ENCODE data around the gene ZGRF1.
"Not testable (repeated sequence)": the region's sequence is repeated elsewhere in the genome, so short reads cannot be mapped to it uniquely, and the experiment has no call there.

Gene ZGRF1

DNA sequence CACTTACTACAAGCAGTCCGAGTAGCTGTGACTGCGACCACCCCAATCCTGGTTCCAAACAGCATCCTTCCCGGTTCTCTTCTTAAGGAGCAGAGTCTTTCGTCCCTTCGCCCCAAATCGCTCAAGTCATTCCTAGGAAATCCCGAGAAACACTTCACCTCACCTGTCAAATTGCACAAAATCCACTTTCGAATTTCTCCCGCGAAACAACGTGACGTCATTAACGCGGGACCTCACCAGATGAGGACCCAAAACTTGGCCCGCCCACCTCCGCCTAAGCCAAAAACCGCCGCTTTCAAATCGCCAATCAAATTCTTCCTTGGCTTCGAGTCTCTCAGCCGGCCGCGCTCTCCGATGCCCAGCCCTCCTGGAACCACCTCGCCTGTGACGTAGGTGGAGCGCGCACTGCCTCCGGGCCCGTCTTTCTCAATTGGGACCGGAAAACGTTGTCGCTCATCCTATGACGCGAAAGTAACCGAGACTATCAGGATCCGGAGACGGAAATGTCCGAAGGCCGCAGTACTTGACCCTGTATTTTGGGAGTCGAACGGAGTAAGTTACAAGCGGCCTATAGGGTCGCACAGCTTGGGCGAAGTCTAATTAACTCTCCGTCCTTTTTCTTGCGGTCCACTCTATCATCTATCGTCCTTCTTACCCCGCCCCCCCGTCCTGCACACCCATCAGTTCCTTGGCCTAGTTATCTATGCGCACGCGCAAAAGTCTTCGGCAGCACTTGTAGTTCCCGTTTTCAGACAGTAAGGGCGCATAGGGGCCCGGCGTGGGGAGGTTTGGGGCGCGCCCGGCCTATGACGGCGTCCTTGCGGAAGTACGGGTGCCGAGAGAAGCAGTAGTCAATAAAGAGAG lies at the start of gene ZGRF1, which contains the start of gene LARP7:
TSS of gene ZGRF1 (minus strand) at position 222 of the 864 bp plus-strand sequence. CDS start 3,733 bp downstream, outside the sequence.
TSS of gene LARP7 (plus strand) at position 456 of the 864 bp plus-strand sequence. CDS start 7,527 bp downstream, outside the sequence.
- peak; percentile 95 for DNase-seq (ENCODE audit: low read depth, low spot score)
- peak within 1 kb of the TSS; percentile 92 for H3K27ac ChIP-seq

GRCh38 chr4:112680996-112681395 lies 44.3 kb upstream of the ZGRF1 start:
- H3K27ac ChIP-seq = no peak overlapping the region
- DNase-seq (ENCODE audit: low read depth, low spot score) = no peak

GRCh38 chr4:112677519-112678091 lies 40.9 kb upstream of the ZGRF1 start:
- no peak overlapping the region for H3K27ac ChIP-seq
- no peak for DNase-seq (ENCODE audit: low read depth, low spot score)

- no peak for DNase-seq (ENCODE audit: low read depth, low spot score)
- no peak overlapping the region for H3K27ac ChIP-seq
These were observed 37.7 kb upstream of the ZGRF1 start for GRCh38 chr4:112674376-112674775.

- DNase-seq (ENCODE audit: low read depth, low spot score) = no peak
- H3K27ac ChIP-seq = no peak overlapping the region
These were observed 37.0 kb upstream of the ZGRF1 start for GRCh38 chr4:112673686-112674085.

- no peak for DNase-seq (ENCODE audit: low read depth, low spot score)
- no peak overlapping the region for H3K27ac ChIP-seq
These were observed 36.4 kb upstream of the ZGRF1 start for GRCh38 chr4:112673076-112673475.

- no peak overlapping the region for H3K27ac ChIP-seq
- no peak for DNase-seq (ENCODE audit: low read depth, low spot score)
These were observed 31.4 kb upstream of the ZGRF1 start for GRCh38 chr4:112668131-112668530.

DNA sequence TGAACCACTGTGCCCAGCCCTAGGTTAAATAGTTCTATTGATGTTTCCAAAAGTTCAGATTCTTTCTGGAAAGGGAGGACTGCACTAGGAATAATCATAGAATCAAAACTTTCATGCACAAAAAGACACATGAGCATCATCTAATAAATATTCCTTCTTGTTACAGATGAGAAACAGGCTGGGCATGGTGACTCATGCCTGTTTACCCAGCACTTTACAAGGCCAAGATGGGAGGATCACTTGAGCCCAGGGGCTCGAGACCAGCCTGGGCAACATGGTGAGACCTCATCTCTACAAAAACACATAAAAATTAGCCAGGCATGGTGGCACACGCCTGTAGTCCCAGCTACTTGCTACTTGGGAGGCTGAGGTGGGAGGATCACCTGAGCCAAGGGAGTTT lies 27.9 kb upstream of the ZGRF1 start:
- DNase-seq (ENCODE audit: low read depth, low spot score) = peak; percentile 40

GRCh38 chr4:112656115-112656514 lies 19.4 kb upstream of the ZGRF1 start:
- DNase-seq (ENCODE audit: low read depth, low spot score); H3K27ac ChIP-seq: not testable (repeated sequence)

More for the DNA sequence above, 27.9 kb upstream of the ZGRF1 start:
- no peak overlapping the region for H3K27ac ChIP-seq

DNA sequence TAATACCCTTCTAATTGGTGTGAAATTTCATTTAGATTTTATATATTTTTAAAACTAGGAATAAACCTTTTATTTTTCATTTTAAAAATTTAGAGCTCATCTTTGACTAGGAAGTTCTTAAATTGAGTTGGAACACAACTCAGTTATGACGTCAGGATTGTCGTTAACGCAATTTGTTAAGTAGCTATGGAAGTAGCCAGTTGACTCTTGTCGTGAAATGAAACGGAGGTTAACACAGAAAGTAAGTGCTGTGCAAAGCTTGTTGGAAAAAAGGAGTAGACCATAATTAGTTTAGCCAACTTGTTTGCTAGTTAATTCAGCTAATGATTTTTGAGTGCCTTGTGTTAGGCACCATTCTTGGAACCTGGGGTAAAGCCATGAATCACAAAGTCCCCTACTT lies 18.6 kb upstream of the ZGRF1 start:
- DNase-seq (ENCODE audit: low read depth, low spot score) = no peak
- H3K27ac ChIP-seq = no peak overlapping the region

- H3K27ac ChIP-seq = no peak overlapping the region
- no peak for DNase-seq (ENCODE audit: low read depth, low spot score)
These were observed 15.5 kb upstream of the ZGRF1 start for GRCh38 chr4:112652216-112652615.

- DNase-seq (ENCODE audit: low read depth, low spot score) = no peak
- H3K27ac ChIP-seq = no peak overlapping the region
These were observed 14.9 kb upstream of the ZGRF1 start for GRCh38 chr4:112651641-112652040.

DNA sequence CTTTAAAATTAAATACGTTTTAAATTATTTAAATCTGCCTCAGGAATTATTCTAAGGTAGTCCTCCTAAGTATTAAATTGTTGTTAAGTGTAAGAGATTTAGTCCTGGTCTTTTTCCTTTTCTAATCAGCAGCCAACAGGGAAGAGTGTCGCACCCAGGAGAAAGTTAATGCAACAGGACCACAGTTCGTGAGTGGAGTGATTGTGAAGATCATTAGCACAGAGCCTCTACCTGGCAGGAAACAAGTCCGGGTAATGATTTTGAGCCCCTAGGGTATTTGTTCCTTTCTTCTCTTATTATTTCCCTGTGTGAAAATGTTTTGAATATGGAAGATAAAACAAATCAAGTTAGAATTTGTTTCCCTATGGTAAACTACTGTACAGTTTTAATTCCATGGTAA lies 13.6 kb upstream of the ZGRF1 start:
- DNase-seq (ENCODE audit: low read depth, low spot score) = no peak
- H3K27ac ChIP-seq = no peak overlapping the region

- no peak overlapping the region for H3K27ac ChIP-seq
- DNase-seq (ENCODE audit: low read depth, low spot score) = no peak
These were observed 12.3 kb upstream of the ZGRF1 start for GRCh38 chr4:112649055-112649408.

DNA sequence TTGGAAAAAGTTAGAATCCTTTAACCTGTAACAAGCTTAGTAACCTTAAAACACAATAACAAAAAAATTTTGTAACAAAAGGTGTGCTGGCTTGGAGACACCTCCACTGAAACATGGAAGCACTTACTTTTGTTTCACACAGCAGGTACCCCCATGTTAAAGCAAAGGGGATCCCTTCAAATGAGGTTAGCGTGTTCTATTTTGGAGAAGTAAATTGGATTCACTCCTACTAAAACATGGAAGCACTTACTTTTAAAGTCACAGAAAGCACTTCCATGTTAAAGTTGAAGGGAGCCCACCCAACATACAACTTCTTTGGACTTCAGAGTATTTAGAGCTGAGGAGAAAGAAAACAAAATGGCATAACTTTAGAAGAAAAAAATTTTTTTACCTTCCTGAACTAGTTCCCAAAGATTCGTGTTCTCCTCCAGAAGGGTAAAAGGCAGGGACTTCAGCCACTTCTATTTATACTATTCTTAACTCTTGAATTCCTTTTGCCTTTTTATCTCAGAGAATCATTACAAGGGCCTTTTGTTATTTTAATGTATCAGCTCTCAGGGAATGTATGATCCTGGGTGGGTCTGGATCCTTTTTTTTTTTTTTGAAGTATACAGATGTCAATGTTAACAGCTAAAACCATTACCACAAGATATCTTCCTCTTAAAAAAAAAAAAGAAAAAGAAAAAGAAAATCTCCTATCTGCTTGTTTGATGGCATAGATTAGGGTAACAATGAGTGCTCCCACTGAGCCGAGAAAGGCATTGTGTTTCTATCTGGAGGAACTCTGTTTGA lies 11.8 kb upstream of the ZGRF1 start:
- no peak for DNase-seq (ENCODE audit: low read depth, low spot score)
- no peak overlapping the region for H3K27ac ChIP-seq

GRCh38 chr4:112647785-112648184 lies 11.1 kb upstream of the ZGRF1 start:
- no peak for DNase-seq (ENCODE audit: low read depth, low spot score)

GRCh38 chr4:112646632-112647537 lies 10.2 kb upstream of the ZGRF1 start:
- H3K27ac ChIP-seq = no peak overlapping the region
- no peak for DNase-seq (ENCODE audit: low read depth, low spot score)

More at GRCh38 chr4:112647785-112648184, 11.1 kb upstream of the ZGRF1 start:
- H3K27ac ChIP-seq = no peak overlapping the region

DNA sequence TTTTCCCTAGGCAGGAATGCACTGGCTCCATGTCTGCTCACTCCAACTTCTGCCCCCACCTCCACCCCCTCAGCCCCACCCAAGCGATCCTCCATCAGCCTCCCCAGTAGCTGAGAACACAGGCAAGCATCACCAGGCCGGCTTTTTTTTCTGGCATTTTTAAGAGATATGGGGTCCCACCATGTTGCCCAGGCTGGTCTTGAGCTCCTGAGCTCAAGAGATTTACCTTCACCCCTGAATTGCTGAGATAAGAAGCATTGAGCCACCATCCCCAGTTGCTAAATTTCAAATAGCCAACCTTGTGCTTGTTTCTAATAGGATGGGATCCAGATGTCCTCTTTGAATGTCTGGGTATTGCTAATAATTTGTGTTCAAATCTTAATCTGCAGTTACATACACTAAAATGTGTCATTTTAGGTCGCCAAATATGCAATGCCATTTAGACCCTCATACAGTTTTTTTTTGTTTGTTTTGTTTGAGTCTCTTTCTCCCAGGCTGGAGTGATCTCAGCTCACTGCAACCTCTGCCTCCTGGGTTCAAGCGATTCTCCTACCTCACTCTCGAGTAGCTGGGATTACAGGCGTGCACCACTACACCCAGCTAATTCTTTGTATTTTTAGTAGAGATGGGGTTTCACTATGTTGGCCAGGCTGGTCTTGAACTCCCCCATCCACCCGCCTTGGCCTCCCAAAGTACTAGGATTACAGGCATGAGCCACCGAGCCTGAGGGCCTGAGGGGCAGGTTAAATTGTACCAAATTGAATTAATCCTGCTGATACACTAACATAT lies 9.0 kb upstream of the ZGRF1 start:
- no peak overlapping the region for H3K27ac ChIP-seq
- DNase-seq (ENCODE audit: low read depth, low spot score) = no peak

Data from epithelial cell of prostate (primary cell).